Sigmoid colon (tissue), 4 donors: ENCODE measurements around the gene C1orf232.

Experiments
- CTCF ChIP-seq, 4 experiments: fragments of 450-650 bp in 3 of 4; fragments of 200-600 bp in 1 of 4; IDR thresholded peaks; one replicate each; pipeline ENCODE4 v1.5.1; 2016 to 2019; ENCODE audit warnings: antibody characterized with exemption in 4 of 4, mild to moderate bottlenecking in 3 of 4, moderate library complexity in 2 of 4
- EP300 ChIP-seq, 4 donors: sonication (generic); formaldehyde crosslinking; IDR thresholded peaks; one replicate each; pipeline ENCODE4 v1.6.1; 2017; ENCODE audit warnings: antibody characterized with exemption in 4 of 4
- POLR2AphosphoS5 ChIP-seq, 4 donors: sonication (generic); formaldehyde crosslinking; IDR thresholded peaks; one replicate each; pipeline ENCODE4 v1.6.1; 2017; ENCODE audit warnings: antibody characterized with exemption in 4 of 4

GRCh38 chr1:26119892-26120608 lies 48.7 kb downstream of the C1orf232 start:
- TF ChIP-seq POLR2AphosphoS5 (IDR thresholded peaks at IDR 0.05) (no peak), EP300 (IDR thresholded peaks at IDR 0.05) (no peak), CTCF (IDR thresholded peaks at IDR 0.05) (no peak)
